Keratinocyte (primary cell): ENCODE results near the gene ALG5. TPM values are rescaled to one million over a fixed set of nuclear protein-coding genes. Genes with fewer than 3 reads are reported as not detected.

Source experiments
- DNase-seq: peaks from one replicate; pipeline ENCODE4 v3.0.0-alpha.2; 2011; ENCODE audit warnings: low read depth, missing footprints, low spot score
- FAIRE-seq: peaks from 2 replicates; lab custom pipeline; 2011; peaks lifted over from hg19 to GRCh38; lab: Jason Lieb, UNC
- H2AFZ ChIP-seq: 2 replicates; pipeline ENCODE4 v1.6.0; 2012; ENCODE audit warnings: low read length, control low read depth, inconsistent platforms; ENCODE audit not compliant: control insufficient read depth
- H3K27ac ChIP-seq: 2 replicates; pipeline ENCODE4 v1.5.1; 2011; ENCODE audit warnings: low read length; ENCODE audit not compliant: control insufficient read depth, insufficient read depth
- H3K27me3 ChIP-seq: 3 replicates; pipeline ENCODE4 v1.6.0; 2011; ENCODE audit warnings: low read length; ENCODE audit not compliant: control insufficient read depth, insufficient read depth; ENCODE audit errors: extremely low read depth
- H3K36me3 ChIP-seq, 2 experiments: 2 replicates in 1 of 2; 3 replicates in 1 of 2; pipeline ENCODE4 v1.5.1; 2011; ENCODE audit warnings: low read length in 2 of 2, mild to moderate bottlenecking in 1 of 2; ENCODE audit not compliant: control insufficient read depth in 2 of 2, insufficient read depth in 2 of 2; ENCODE audit errors: extremely low read depth in 1 of 2
- H3K4me1 ChIP-seq: 3 replicates; pipeline ENCODE4 v1.5.1; 2011; ENCODE audit warnings: low read length; ENCODE audit not compliant: control insufficient read depth, insufficient read depth; ENCODE audit errors: extremely low read depth
- H3K4me2 ChIP-seq: 3 replicates; pipeline ENCODE4 v1.6.0; 2011; ENCODE audit warnings: low read depth, low read length; ENCODE audit not compliant: control insufficient read depth, insufficient read depth; ENCODE audit errors: extremely low read depth
- H3K4me3 ChIP-seq, 3 experiments: fragments of 200-600 bp in 1 of 3; sonication (generic) in 1 of 3; 2 replicates in 2 of 3; 3 replicates in 1 of 3; pipeline ENCODE4 v1.5.1; 2011 to 2016; ENCODE audit warnings: low read length in 3 of 3, mild to moderate bottlenecking in 3 of 3, control low read depth in 2 of 3, inconsistent platforms in 1 of 3, low read depth in 1 of 3, mixed read lengths in 1 of 3, mixed run types in 1 of 3, moderate library complexity in 1 of 3; ENCODE audit not compliant: control insufficient read depth in 2 of 3, insufficient read depth in 2 of 3; ENCODE audit errors: extremely low read depth in 1 of 3
- H3K79me2 ChIP-seq: 2 replicates; pipeline ENCODE4 v1.6.0; 2012; ENCODE audit warnings: low read length; ENCODE audit not compliant: control insufficient read depth, insufficient read depth
- H3K9ac ChIP-seq: 3 replicates; pipeline ENCODE4 v1.6.0; 2011; ENCODE audit warnings: low read length; ENCODE audit not compliant: control insufficient read depth, insufficient read depth; ENCODE audit errors: extremely low read depth
- H3K9me1 ChIP-seq: 3 replicates; pipeline ENCODE4 v1.6.0; 2011; ENCODE audit warnings: low read length; ENCODE audit not compliant: control insufficient read depth, insufficient read depth; ENCODE audit errors: extremely low read depth
- H3K9me3 ChIP-seq: 2 replicates; pipeline ENCODE4 v1.5.1; 2012; ENCODE audit warnings: low read depth, low read length; ENCODE audit not compliant: control insufficient read depth
- H4K20me1 ChIP-seq: 3 replicates; pipeline ENCODE4 v1.6.0; 2011; ENCODE audit warnings: low read length; ENCODE audit not compliant: control insufficient read depth, insufficient read depth; ENCODE audit errors: extremely low read depth
- CTCF ChIP-seq, 3 experiments: IDR thresholded peaks in 1 of 3; conservative IDR thresholded peaks in 1 of 3; optimal IDR thresholded peaks in 1 of 3; 2 replicates in 2 of 3; 3 replicates in 1 of 3; pipeline versions ENCODE3 to v1.5.1; 2011; ENCODE audit warnings: low read length in 3 of 3, mild to moderate bottlenecking in 3 of 3, moderate library complexity in 2 of 3, control low read depth in 1 of 3, inconsistent platforms in 1 of 3; ENCODE audit not compliant: insufficient read depth in 2 of 3; ENCODE audit errors: extremely low read depth in 1 of 3
- EZH2 ChIP-seq: IDR thresholded peaks from one replicate; pipeline ENCODE4 v1.6.1; 2012; ENCODE audit warnings: inconsistent platforms, mild to moderate bottlenecking, low read length, moderate library complexity
- dilution Hi-C: fragments of 300-500 bp; cut with MboI; formaldehyde crosslinking; loops from one replicate; pipeline ENCODE4 v1.7.0; 2020; ENCODE audit warnings: low sequenced_read_pairs; ENCODE audit not compliant: extremely low pct_ligation_motif_present
- polyA plus RNA-seq, 5 experiments: library from polyadenylated mRNA; depleted of rRNA in 3 of 5; stranded (reverse) in 3 of 5; stranded (forward) in 1 of 5; unstranded in 1 of 5; fragments of >200 nt; gene quantifications; 1 replicate in 1 of 5; 2 replicates in 3 of 5; 3 replicates in 1 of 5; pipeline versions ENCODE4 v1.2.1 to v1.2.3, GENCODE V29; 2011 to 2012; ENCODE audit warnings: missing spikeins in 2 of 5, low read depth in 1 of 5, low replicate concordance in 1 of 5

Gene ALG5
- polyA plus RNA-seq, 1 donor (not counting 4 experiments of a cell fraction or from before 2014, with no cell fraction given) = 63.9 TPM

- Histone ChIP-seq H3K27ac (no peak overlapping the region), H3K79me2 (no peaks in the 10 kb centered on the region), H3K4me1 (no peaks in the 10 kb centered on the region), H3K9me1 (no peaks in the 10 kb centered on the region), H4K20me1 (no peaks in the 10 kb centered on the region), H2AFZ (no peak overlapping the region), H3K9ac (no peak overlapping the region), H3K4me3 (no peak overlapping the region), H3K9me3 (no peaks in the 10 kb centered on the region), H3K36me3 (no peaks in the 10 kb centered on the region), H3K27me3 (no peaks in the 10 kb centered on the region), H3K4me2 (no peak overlapping the region)
- TF ChIP-seq EZH2 (no peak), CTCF (optimal IDR thresholded peaks at IDR 0.05 in 1 of 3, IDR thresholded peaks at IDR 0.05 in 1 of 3, conservative IDR thresholded peaks at IDR 0.05 in 1 of 3; ENCODE audit: extremely low read depth in 1 of 3, insufficient read depth in 2 of 3, low read length in 3 of 3) (no peak)
- FAIRE-seq (no peak), DNase-seq (no peak)
- dilution Hi-C loops = no loop called here
These were observed 88.6 kb downstream of the ALG5 start for GRCh38 chr13:36910545-36910944.

- H3K9me1 ChIP-seq = no peaks in the 10 kb centered on the region
- no peak overlapping the region for H2AFZ ChIP-seq
- DNase-seq (no peak), FAIRE-seq (no peak)
- H3K27me3 ChIP-seq = no peaks in the 10 kb centered on the region
- H3K9ac ChIP-seq = no peak overlapping the region
- H3K27ac ChIP-seq = no peak overlapping the region
- H3K4me3 ChIP-seq = no peak overlapping the region
- no peaks in the 10 kb centered on the region for H4K20me1 ChIP-seq
- no peaks in the 10 kb centered on the region for H3K4me1 ChIP-seq
- TF ChIP-seq EZH2 (no peak), CTCF (optimal IDR thresholded peaks at IDR 0.05 in 1 of 3, IDR thresholded peaks at IDR 0.05 in 1 of 3, conservative IDR thresholded peaks at IDR 0.05 in 1 of 3; ENCODE audit: extremely low read depth in 1 of 3, insufficient read depth in 2 of 3, low read length in 3 of 3) (no peak)
- H3K4me2 ChIP-seq = no peak overlapping the region
- H3K79me2 ChIP-seq = no peaks in the 10 kb centered on the region
- dilution Hi-C loops = no loop called here
- H3K9me3 ChIP-seq = no peaks in the 10 kb centered on the region
- no peaks in the 10 kb centered on the region for H3K36me3 ChIP-seq
These were observed 91.3 kb downstream of the ALG5 start for GRCh38 chr13:36907821-36908220.
